Panc1 (cell line): ENCODE results near the gene TNIK. TPM values are rescaled to one million over a fixed set of nuclear protein-coding genes. Genes with fewer than 3 reads are reported as not detected.

Experiments used
- ATAC-seq: fragments of 200-7000 bp; cut with Tn5 transposase; 2 replicates; pipeline ENCODE4 v1.9.1; 2020; ENCODE audit warnings: mild to moderate bottlenecking, moderate library complexity
- BruUV-seq: library from RNA; stranded (reverse); fragments of 400-500 nt; replicated peaks from 2 replicates; lab custom pipeline; 2021; lab: Mats Ljungman, UMichigan
- CTCF ChIA-PET: fragments of 300-600 bp; sonication (Branson Sonifier 250); formaldehyde crosslinking; loops from one replicate; lab custom pipeline; 2022; ENCODE audit warnings: antibody characterized with exemption; lab: Charles Lee
- POLR2A ChIA-PET: fragments of 300-600 bp; sonication (Branson Sonifier 250); formaldehyde crosslinking; loops from one replicate; lab custom pipeline; 2022; ENCODE audit warnings: antibody characterized with exemption; lab: Charles Lee
- DNase-seq: peaks from one replicate; pipeline ENCODE4 v3.0.0-alpha.2; 2010; ENCODE audit warnings: low read depth, low spot score
- H3K27ac ChIP-seq: 2 replicates; pipeline ENCODE4 v1.5.1; 2011; ENCODE audit warnings: mild to moderate bottlenecking, low read length, inconsistent platforms
- H3K27me3 ChIP-seq: fragments of 200-500 bp; sonication (Bioruptor generic); 2 replicates; pipeline ENCODE4 v1.6.0; 2014; ENCODE audit warnings: low read length, inconsistent platforms; ENCODE audit not compliant: control insufficient read depth, insufficient read depth
- H3K36me3 ChIP-seq: fragments of 200-500 bp; sonication (Bioruptor generic); 2 replicates; pipeline ENCODE4 v1.5.1; 2014; ENCODE audit warnings: inconsistent platforms, mild to moderate bottlenecking, low read length, moderate library complexity; ENCODE audit not compliant: control insufficient read depth, insufficient read depth
- H3K4me1 ChIP-seq: 2 replicates; pipeline ENCODE4 v1.5.1; 2011; ENCODE audit warnings: inconsistent platforms, mild to moderate bottlenecking, low read length, moderate library complexity; ENCODE audit not compliant: control insufficient read depth, insufficient read depth
- H3K4me3 ChIP-seq, 2 experiments: 2 replicates each; pipeline ENCODE4 v1.5.1; 2011 to 2012; ENCODE audit warnings: low read depth in 2 of 2, low read length in 2 of 2, mild to moderate bottlenecking in 2 of 2, inconsistent platforms in 1 of 2, moderate library complexity in 1 of 2
- H3K9me3 ChIP-seq: fragments of 200-500 bp; sonication (Bioruptor generic); 2 replicates; pipeline ENCODE4 v1.5.1; 2014; ENCODE audit warnings: low read depth, mild to moderate bottlenecking, inconsistent platforms, low read length, moderate library complexity; ENCODE audit not compliant: control insufficient read depth, insufficient read depth
- POLR2AphosphoS5 ChIP-seq: IDR thresholded peaks from 2 replicates; pipeline ENCODE4 v1.6.1; 2012; ENCODE audit warnings: mild to moderate bottlenecking, low read depth, low read length, moderate library complexity
- SIN3A ChIP-seq: IDR thresholded peaks from 2 replicates; pipeline ENCODE4 v1.6.1; 2012; ENCODE audit warnings: low read depth, mild to moderate bottlenecking, low read length, moderate library complexity, borderline replicate concordance; ENCODE audit not compliant: insufficient read depth
- TCF7L2 ChIP-seq: IDR thresholded peaks from 2 replicates; pipeline ENCODE4 v1.6.1; 2011; ENCODE audit warnings: mild to moderate bottlenecking, low read depth, low read length, inconsistent platforms
- in situ Hi-C: cut with HindIII; loops from 2 replicates; pipeline ENCODE4 v1.10.0; 2016; ENCODE audit warnings: low sequenced_read_pairs, low pct_unique_long_range_greater_than_20kb
- intact Hi-C: fragments of 100-400 bp; cut with micrococcal nuclease; formaldehyde crosslinking; loops from one replicate; pipeline ENCODE4 v1.10.0; 2022; ENCODE audit not compliant: unreplicated experiment
- total RNA-seq: library from RNA; stranded (reverse); gene quantifications from one replicate; pipeline ENCODE4 v1.2.1, GENCODE V29; 2021; ENCODE audit not compliant: unreplicated experiment
- TF ChIP-seq, protein P1 (sequence below): fragments of 450-650 bp; IDR thresholded peaks from 2 replicates; pipeline ENCODE4 v1.5.1; 2017; ENCODE audit warnings: mild to moderate bottlenecking
- TF ChIP-seq, protein P2 (sequence below), 2 experiments: IDR thresholded peaks; 2 replicates each; pipeline ENCODE4 v1.6.1; 2011 to 2012; ENCODE audit warnings: low read depth in 2 of 2, control low read depth in 1 of 2, low read length in 1 of 2, mild to moderate bottlenecking in 1 of 2, moderate library complexity in 1 of 2; ENCODE audit not compliant: insufficient read depth in 1 of 2

The TNIK gene
- total RNA-seq, 1 experiment from 2014 or later = 1.9 TPM

DNA sequence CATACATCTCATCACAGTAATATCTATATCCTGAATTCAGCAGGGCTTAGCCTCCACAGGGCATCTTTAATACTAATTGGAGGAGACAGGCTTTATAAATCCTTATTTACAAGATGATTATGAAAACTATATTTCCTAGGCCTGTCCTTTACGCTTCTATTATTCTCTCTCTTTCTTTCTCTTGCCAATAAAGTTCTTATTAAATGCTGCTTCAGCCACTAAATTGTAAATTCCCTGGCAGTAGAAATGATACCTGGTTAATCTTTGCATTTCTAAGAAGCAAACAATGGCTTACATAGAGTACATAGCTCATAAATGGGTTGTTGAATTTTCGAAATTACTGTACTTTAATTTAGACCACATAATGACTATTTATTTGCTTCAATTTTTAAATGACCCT lies 43.5 kb downstream of the TNIK start:
- H3K9me3 ChIP-seq = no peaks in the 10 kb centered on the region
- H3K4me3 ChIP-seq = no peak overlapping the region
- no peaks in the 10 kb centered on the region for H3K4me1 ChIP-seq
- in situ Hi-C loops (no loop called here), intact Hi-C loops (no loop called here)
- BruUV-seq = no TSS peak
- no peak for ATAC-seq
- DNase-seq = no peak
- no peaks in the 10 kb centered on the region for H3K36me3 ChIP-seq
- ChIA-PET POLR2A (no interaction called here), CTCF (no interaction called here)
- H3K27me3 ChIP-seq = peaks cover 6% of the 10 kb centered on the region; the same call in 1 of the 2 replicates
- TF ChIP-seq, protein P1, sequence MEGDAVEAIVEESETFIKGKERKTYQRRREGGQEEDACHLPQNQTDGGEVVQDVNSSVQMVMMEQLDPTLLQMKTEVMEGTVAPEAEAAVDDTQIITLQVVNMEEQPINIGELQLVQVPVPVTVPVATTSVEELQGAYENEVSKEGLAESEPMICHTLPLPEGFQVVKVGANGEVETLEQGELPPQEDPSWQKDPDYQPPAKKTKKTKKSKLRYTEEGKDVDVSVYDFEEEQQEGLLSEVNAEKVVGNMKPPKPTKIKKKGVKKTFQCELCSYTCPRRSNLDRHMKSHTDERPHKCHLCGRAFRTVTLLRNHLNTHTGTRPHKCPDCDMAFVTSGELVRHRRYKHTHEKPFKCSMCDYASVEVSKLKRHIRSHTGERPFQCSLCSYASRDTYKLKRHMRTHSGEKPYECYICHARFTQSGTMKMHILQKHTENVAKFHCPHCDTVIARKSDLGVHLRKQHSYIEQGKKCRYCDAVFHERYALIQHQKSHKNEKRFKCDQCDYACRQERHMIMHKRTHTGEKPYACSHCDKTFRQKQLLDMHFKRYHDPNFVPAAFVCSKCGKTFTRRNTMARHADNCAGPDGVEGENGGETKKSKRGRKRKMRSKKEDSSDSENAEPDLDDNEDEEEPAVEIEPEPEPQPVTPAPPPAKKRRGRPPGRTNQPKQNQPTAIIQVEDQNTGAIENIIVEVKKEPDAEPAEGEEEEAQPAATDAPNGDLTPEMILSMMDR = no peak
- TF ChIP-seq SIN3A (no peak), TCF7L2 (no peak), POLR2AphosphoS5 (no peak)
- TF ChIP-seq, protein P2, sequence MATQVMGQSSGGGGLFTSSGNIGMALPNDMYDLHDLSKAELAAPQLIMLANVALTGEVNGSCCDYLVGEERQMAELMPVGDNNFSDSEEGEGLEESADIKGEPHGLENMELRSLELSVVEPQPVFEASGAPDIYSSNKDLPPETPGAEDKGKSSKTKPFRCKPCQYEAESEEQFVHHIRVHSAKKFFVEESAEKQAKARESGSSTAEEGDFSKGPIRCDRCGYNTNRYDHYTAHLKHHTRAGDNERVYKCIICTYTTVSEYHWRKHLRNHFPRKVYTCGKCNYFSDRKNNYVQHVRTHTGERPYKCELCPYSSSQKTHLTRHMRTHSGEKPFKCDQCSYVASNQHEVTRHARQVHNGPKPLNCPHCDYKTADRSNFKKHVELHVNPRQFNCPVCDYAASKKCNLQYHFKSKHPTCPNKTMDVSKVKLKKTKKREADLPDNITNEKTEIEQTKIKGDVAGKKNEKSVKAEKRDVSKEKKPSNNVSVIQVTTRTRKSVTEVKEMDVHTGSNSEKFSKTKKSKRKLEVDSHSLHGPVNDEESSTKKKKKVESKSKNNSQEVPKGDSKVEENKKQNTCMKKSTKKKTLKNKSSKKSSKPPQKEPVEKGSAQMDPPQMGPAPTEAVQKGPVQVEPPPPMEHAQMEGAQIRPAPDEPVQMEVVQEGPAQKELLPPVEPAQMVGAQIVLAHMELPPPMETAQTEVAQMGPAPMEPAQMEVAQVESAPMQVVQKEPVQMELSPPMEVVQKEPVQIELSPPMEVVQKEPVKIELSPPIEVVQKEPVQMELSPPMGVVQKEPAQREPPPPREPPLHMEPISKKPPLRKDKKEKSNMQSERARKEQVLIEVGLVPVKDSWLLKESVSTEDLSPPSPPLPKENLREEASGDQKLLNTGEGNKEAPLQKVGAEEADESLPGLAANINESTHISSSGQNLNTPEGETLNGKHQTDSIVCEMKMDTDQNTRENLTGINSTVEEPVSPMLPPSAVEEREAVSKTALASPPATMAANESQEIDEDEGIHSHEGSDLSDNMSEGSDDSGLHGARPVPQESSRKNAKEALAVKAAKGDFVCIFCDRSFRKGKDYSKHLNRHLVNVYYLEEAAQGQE (IDR thresholded peaks at IDR 0.05; ENCODE audit: insufficient read depth in 1 of 2, low read depth in 2 of 2, low read length in 1 of 2) = no peak
- no peak overlapping the region for H3K27ac ChIP-seq

DNA sequence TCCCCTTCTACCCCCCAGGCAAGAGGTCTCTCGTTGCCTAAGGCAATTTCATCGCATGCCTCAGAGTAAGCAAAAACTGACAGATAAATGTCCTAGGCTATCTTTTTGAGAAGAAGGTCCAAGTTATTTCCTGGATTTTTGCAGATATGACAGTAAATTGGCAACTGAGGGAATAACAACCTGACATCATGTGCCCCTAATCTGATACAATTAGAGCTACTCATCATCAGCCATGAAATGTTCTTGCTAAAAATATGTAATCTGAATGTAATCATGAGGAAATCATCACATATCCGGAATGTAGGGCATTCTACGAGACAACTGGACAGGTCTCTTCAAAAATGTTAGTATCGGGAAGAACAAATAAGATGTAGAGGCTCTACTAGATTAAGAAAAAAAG lies 44.1 kb downstream of the TNIK start:
- H3K27me3 ChIP-seq = peaks cover 6% of the 10 kb centered on the region; the same call in 1 of the 2 replicates
- H3K36me3 ChIP-seq = no peaks in the 10 kb centered on the region
- TF ChIP-seq, protein P2 (IDR thresholded peaks at IDR 0.05; ENCODE audit: insufficient read depth in 1 of 2, low read depth in 2 of 2, low read length in 1 of 2) = no peak
- TF ChIP-seq POLR2AphosphoS5 = no peak
- TF ChIP-seq SIN3A = no peak
- TF ChIP-seq, protein P1 = no peak
- no peak for TF ChIP-seq TCF7L2
- no peak for ATAC-seq
- no peaks in the 10 kb centered on the region for H3K9me3 ChIP-seq
- in situ Hi-C loops (no loop called here), intact Hi-C loops (no loop called here)
- no peak overlapping the region for H3K27ac ChIP-seq
- no peak overlapping the region for H3K4me3 ChIP-seq
- no peaks in the 10 kb centered on the region for H3K4me1 ChIP-seq
- no peak for DNase-seq
- ChIA-PET CTCF (no interaction called here), POLR2A (no interaction called here)
- BruUV-seq = no TSS peak
